ENCODE results near the gene CCNY.

GRCh38 chr10:35462491-35462934 is 126.2 kb downstream of the CCNY start:
- TF ChIP-seq CTCF (IDR thresholded peaks at IDR 0.05) (no peak), ZFX (IDR thresholded peaks at IDR 0.05; ENCODE audit: borderline replicate concordance) (no peak)
